Naive thymus-derived CD4-positive, alpha-beta T cell (primary cell): Measurements from ENCODE around the gene COL24A1. TPM values are rescaled to one million over a fixed set of nuclear protein-coding genes. Genes with fewer than 3 reads are reported as not detected.

Experiments
- ATAC-seq: fragments of 150-1000 bp; cut with Tn5 transposase; 2 replicates; pipeline ENCODE4 v1.10.0; 2021; ENCODE audit warnings: mild to moderate bottlenecking, moderate library complexity
- CTCF ChIA-PET: fragments of 350-600 bp; sonication (Branson Sonifier 250); formaldehyde crosslinking; loops from one replicate; lab custom pipeline; 2021; ENCODE audit warnings: antibody characterized with exemption; lab: Charles Lee
- POLR2A ChIA-PET: fragments of 350-600 bp; sonication (Branson Sonifier 250); formaldehyde crosslinking; loops from one replicate; lab custom pipeline; 2021; ENCODE audit warnings: antibody characterized with exemption, inconsistent platforms; lab: Charles Lee
- DNase-seq, 9 donors: peaks; one replicate each; pipeline versions ENCODE4 v3.0.0 to v3.0.0-alpha.2; 2020 to 2022; ENCODE audit warnings: mixed read lengths in 1 of 9
- H3K27ac ChIP-seq: one replicate; pipeline ENCODE4 v1.7.0; 2013; ENCODE audit warnings: mild to moderate bottlenecking, low read depth, low read length, moderate library complexity
- H3K27me3 ChIP-seq, 2 donors: one replicate each; pipeline ENCODE4 v1.7.0; 2013; ENCODE audit warnings: low read length in 2 of 2, mild to moderate bottlenecking in 2 of 2, moderate library complexity in 2 of 2; ENCODE audit not compliant: control insufficient read depth in 2 of 2, insufficient read depth in 2 of 2
- H3K36me3 ChIP-seq, 3 experiments: 1 replicate in 2 of 3; 2 replicates in 1 of 3; pipeline ENCODE4 v1.7.0; 2013; ENCODE audit warnings: low read length in 3 of 3, mild to moderate bottlenecking in 3 of 3, moderate library complexity in 1 of 3; ENCODE audit not compliant: insufficient read depth in 3 of 3, control insufficient read depth in 2 of 3
- H3K4me1 ChIP-seq, 2 donors: one replicate each; pipeline ENCODE4 v1.7.0; 2013; ENCODE audit warnings: low read length in 2 of 2, mild to moderate bottlenecking in 2 of 2, moderate library complexity in 1 of 2; ENCODE audit not compliant: control insufficient read depth in 2 of 2, insufficient read depth in 2 of 2
- H3K4me3 ChIP-seq: 2 replicates; pipeline ENCODE4 v1.7.0; 2013; ENCODE audit warnings: mild to moderate bottlenecking, low read length
- H3K9me3 ChIP-seq, 3 experiments: 1 replicate in 2 of 3; 2 replicates in 1 of 3; pipeline ENCODE4 v1.7.0; 2013; ENCODE audit warnings: low read length in 3 of 3; ENCODE audit not compliant: control insufficient read depth in 2 of 3
- H3K27ac Mint-ChIP-seq, 9 donors: one replicate each; pipeline ENCODE4 v1.8.0; 2020 to 2022; ENCODE audit warnings: mixed read lengths in 9 of 9, mild to moderate bottlenecking in 8 of 9, moderate library complexity in 5 of 9, inconsistent platforms in 2 of 9
- H3K27me3 Mint-ChIP-seq, 5 donors: one replicate each; pipeline ENCODE4 v1.8.0; 2021 to 2022; ENCODE audit warnings: mixed read lengths in 5 of 5, mild to moderate bottlenecking in 1 of 5
- H3K36me3 Mint-ChIP-seq, 5 donors: one replicate each; pipeline ENCODE4 v1.8.0; 2020 to 2022; ENCODE audit warnings: mixed read lengths in 5 of 5, mild to moderate bottlenecking in 3 of 5, inconsistent platforms in 1 of 5
- H3K4me1 Mint-ChIP-seq, 7 donors: one replicate each; pipeline ENCODE4 v1.8.0; 2020 to 2022; ENCODE audit warnings: mixed read lengths in 7 of 7, mild to moderate bottlenecking in 3 of 7, inconsistent platforms in 1 of 7
- H3K4me3 Mint-ChIP-seq, 10 donors: one replicate each; pipeline ENCODE4 v1.8.0; 2020 to 2022; ENCODE audit warnings: mild to moderate bottlenecking in 10 of 10, mixed read lengths in 10 of 10, moderate library complexity in 6 of 10, inconsistent platforms in 2 of 10
- H3K9me3 Mint-ChIP-seq, 11 donors: one replicate each; pipeline ENCODE4 v1.8.0; 2020 to 2022; ENCODE audit warnings: mixed read lengths in 11 of 11, mild to moderate bottlenecking in 4 of 11, inconsistent platforms in 1 of 11, moderate library complexity in 1 of 11
- intact Hi-C, 2 donors: fragments of 100-400 bp; cut with micrococcal nuclease; formaldehyde crosslinking; loops; one replicate each; pipeline ENCODE4 v1.15.1; 2023
- polyA plus RNA-seq, 2 donors: library from polyadenylated mRNA; unstranded; fragments of 300-500 nt; fragmentation: Illumina TruSeq; gene quantifications; one replicate each; pipeline ENCODE4 v1.2.3, GENCODE V29; 2021
- total RNA-seq, 6 experiments: library from RNA in 5 of 6; stranded (reverse) in 5 of 6; gene quantifications; 1 replicate in 5 of 6; 2 replicates in 1 of 6; pipeline ENCODE4 v1.2.3 and lab custom pipeline; 2021 to 2026

The COL24A1 gene
- total and polyA plus RNA-seq, 7 experiments from 2014 or later, result 0.40 to 1.5 TPM; not detected in 5

DNA sequence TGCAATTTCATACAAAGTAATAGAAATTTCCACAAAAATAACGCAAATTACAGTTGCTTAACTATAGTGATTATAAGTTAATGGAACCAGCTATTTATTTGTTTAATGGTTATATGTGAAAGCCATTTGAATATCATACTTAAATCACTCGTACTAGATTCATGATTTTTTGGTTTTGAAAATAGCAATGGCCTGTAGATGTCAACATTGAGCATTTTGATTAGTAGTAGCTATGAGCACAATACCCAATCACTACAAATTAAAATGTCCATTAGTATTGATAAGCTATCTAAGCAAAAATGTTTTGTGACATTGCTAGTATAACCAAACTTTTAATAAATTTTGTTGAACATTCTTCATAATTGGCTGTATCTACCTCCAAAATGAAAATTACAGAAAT, 10.0 kb downstream of the COL24A1 start:
- no peak overlapping the region for H3K27ac Mint-ChIP-seq
- ATAC-seq, result no peak
- H3K4me1 Mint-ChIP-seq, result no peaks in the 10 kb centered on the region
- CTCF ChIA-PET, result no interaction called here
- H3K4me3 Mint-ChIP-seq, result no peak overlapping the region
- DNase-seq, result no peak
- no peaks in the 10 kb centered on the region for H3K9me3 ChIP-seq
- POLR2A ChIA-PET, result interaction anchor here (1.2 kb wide), 1 partner anchor 40 kb away, joined by 3 read pairs; no protein-coding TSS in a partner anchor
- no peaks in the 10 kb centered on the region for H3K4me1 ChIP-seq
- no peaks in the 10 kb centered on the region for H3K27me3 ChIP-seq
- H3K36me3 Mint-ChIP-seq, result no peaks in the 10 kb centered on the region
- H3K9me3 Mint-ChIP-seq, result peaks cover 0 to 1% (median 0%) of the 10 kb centered on the region in 11 donors
- no peaks in the 10 kb centered on the region for H3K36me3 ChIP-seq
- H3K27ac ChIP-seq, result no peak overlapping the region
- H3K27me3 Mint-ChIP-seq, result peaks cover 0 to 6% (median 2%) of the 10 kb centered on the region in 5 donors
- H3K4me3 ChIP-seq, result no peak overlapping the region
- intact Hi-C loops, result no loop called here

DNA sequence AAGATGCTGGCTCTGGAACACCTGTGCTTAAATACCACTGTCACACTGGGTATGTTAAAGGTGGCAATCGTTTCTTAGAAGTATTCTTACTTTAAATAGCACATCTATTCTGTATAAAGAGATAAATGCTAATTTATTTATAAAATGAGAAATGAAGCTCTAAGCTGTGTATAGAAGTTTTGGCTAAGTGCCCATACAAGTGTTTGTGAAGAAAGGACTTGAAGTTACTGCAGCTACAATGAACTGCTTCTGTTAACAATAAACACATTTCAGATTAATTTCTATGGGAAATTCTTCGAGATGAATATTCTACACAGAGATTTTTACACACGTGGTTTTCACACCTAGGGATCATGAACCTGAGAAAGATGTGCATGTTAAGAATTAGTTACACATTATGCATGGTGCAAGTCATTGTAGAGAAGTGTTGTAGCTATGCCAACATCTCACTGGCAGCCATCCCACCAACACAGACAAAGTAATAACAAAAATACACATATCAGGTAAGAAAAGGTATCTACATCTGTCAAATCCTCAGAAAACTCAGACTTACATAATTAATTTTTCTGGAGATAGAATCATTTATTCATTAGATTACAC, 16.2 kb downstream of the COL24A1 start:
- no peaks in the 10 kb centered on the region for H3K4me1 ChIP-seq
- DNase-seq (no peak), ATAC-seq (no peak)
- no peaks in the 10 kb centered on the region for H3K27me3 ChIP-seq
- Mint-ChIP-seq H3K27ac (no peak overlapping the region), H3K27me3 (peaks cover 0 to 7% (median 2%) of the 10 kb centered on the region in 5 donors), H3K36me3 (no peaks in the 10 kb centered on the region), H3K9me3 (peaks cover 0 to 6% (median 0%) of the 10 kb centered on the region in 11 donors), H3K4me3 (no peak overlapping the region), H3K4me1 (peaks cover 0 to 1% (median 0%) of the 10 kb centered on the region in 7 donors)
- ChIA-PET POLR2A (no interaction called here), CTCF (no interaction called here)
- intact Hi-C loops, result no loop called here
- H3K36me3 ChIP-seq, result no peaks in the 10 kb centered on the region
- no peak overlapping the region for H3K27ac ChIP-seq
- no peak overlapping the region for H3K4me3 ChIP-seq
- H3K9me3 ChIP-seq, result no peaks in the 10 kb centered on the region

DNA sequence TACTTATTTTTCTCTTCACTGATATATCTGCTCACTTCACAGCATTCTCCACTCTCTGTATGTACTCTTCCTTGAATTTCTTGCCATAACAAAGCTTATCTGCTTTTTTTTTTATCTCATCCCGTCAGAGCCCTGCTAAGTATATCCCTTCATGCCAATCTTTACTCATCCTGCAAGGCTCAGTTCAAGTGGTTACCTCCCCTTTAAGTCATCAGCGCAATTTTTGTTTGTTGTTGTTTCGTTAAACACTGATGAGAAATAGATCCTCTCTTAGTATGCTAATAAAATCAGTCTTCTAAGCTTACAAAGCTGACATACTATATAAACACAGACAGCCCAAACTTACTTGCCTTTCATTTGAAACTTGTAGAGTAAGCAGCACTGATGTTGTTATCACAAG, 17.8 kb downstream of the COL24A1 start:
- ChIA-PET POLR2A (no interaction called here), CTCF (no interaction called here)
- ATAC-seq (no peak), DNase-seq (no peak)
- Histone ChIP-seq H3K4me1 (no peaks in the 10 kb centered on the region), H3K36me3 (no peaks in the 10 kb centered on the region), H3K27me3 (no peaks in the 10 kb centered on the region), H3K27ac (no peak overlapping the region), H3K9me3 (no peaks in the 10 kb centered on the region), H3K4me3 (no peak overlapping the region)
- no peaks in the 10 kb centered on the region for H3K36me3 Mint-ChIP-seq
- no peak overlapping the region for H3K4me3 Mint-ChIP-seq
- intact Hi-C loops, result no loop called here
- H3K4me1 Mint-ChIP-seq, result peaks cover 0 to 1% (median 0%) of the 10 kb centered on the region in 7 donors
- no peak overlapping the region for H3K27ac Mint-ChIP-seq
- H3K9me3 Mint-ChIP-seq, result peaks cover 0 to 7% (median 0%) of the 10 kb centered on the region in 11 donors
- H3K27me3 Mint-ChIP-seq, result peaks cover 0 to 7% (median 2%) of the 10 kb centered on the region in 5 donors

- ATAC-seq (peak; percentile 83), DNase-seq (no peak)
- H3K9me3 Mint-ChIP-seq, result peaks cover 0 to 7% (median 0%) of the 10 kb centered on the region in 11 donors
- H3K36me3 ChIP-seq, result no peaks in the 10 kb centered on the region
- intact Hi-C loops, result no loop called here
- H3K27ac ChIP-seq, result no peak overlapping the region
- ChIA-PET POLR2A (no interaction called here), CTCF (no interaction called here)
- no peak overlapping the region for H3K4me3 ChIP-seq
- H3K4me1 ChIP-seq, result no peaks in the 10 kb centered on the region
- no peak overlapping the region for H3K4me3 Mint-ChIP-seq
- no peak overlapping the region for H3K27ac Mint-ChIP-seq
- H3K4me1 Mint-ChIP-seq, result peaks cover 0 to 1% (median 0%) of the 10 kb centered on the region in 7 donors
- H3K27me3 ChIP-seq, result no peaks in the 10 kb centered on the region
- peaks cover 0 to 7% (median 2%) of the 10 kb centered on the region in 5 donors for H3K27me3 Mint-ChIP-seq
- H3K9me3 ChIP-seq, result no peaks in the 10 kb centered on the region
- no peaks in the 10 kb centered on the region for H3K36me3 Mint-ChIP-seq
Observed at GRCh38 chr1:86137436-86137835, 19.1 kb downstream of the COL24A1 start.

GRCh38 chr1:86119214-86119764, 37.3 kb downstream of the COL24A1 start:
- ChIA-PET POLR2A (interaction anchor here (0.6 to 0.7 kb wide), 2 partner anchors 341 to 504 kb away, joined by 3 read pairs; no protein-coding TSS in a partner anchor), CTCF (no interaction called here)
- H3K9me3 Mint-ChIP-seq, result peaks cover 0 to 12% (median 0%) of the 10 kb centered on the region in 11 donors
- H3K4me3 Mint-ChIP-seq, result peak overlapping the region in 1 of 10 donors; percentile 33
- DNase-seq, result no peak
- peaks cover 0 to 8% (median 0%) of the 10 kb centered on the region in 7 donors for H3K4me1 Mint-ChIP-seq
- no peaks in the 10 kb centered on the region for H3K36me3 Mint-ChIP-seq
- H3K27me3 Mint-ChIP-seq, result no peaks in the 10 kb centered on the region
- H3K4me3 ChIP-seq, result no peak overlapping the region
- no peaks in the 10 kb centered on the region for H3K36me3 ChIP-seq
- peak overlapping the region in 1 of 9 donors; percentile 63 for H3K27ac Mint-ChIP-seq
- intact Hi-C loops, result no loop called here
- H3K9me3 ChIP-seq, result no peaks in the 10 kb centered on the region
- no peak for ATAC-seq
- no peaks in the 10 kb centered on the region for H3K4me1 ChIP-seq
- H3K27me3 ChIP-seq, result no peaks in the 10 kb centered on the region
- H3K27ac ChIP-seq, result no peak overlapping the region

DNA sequence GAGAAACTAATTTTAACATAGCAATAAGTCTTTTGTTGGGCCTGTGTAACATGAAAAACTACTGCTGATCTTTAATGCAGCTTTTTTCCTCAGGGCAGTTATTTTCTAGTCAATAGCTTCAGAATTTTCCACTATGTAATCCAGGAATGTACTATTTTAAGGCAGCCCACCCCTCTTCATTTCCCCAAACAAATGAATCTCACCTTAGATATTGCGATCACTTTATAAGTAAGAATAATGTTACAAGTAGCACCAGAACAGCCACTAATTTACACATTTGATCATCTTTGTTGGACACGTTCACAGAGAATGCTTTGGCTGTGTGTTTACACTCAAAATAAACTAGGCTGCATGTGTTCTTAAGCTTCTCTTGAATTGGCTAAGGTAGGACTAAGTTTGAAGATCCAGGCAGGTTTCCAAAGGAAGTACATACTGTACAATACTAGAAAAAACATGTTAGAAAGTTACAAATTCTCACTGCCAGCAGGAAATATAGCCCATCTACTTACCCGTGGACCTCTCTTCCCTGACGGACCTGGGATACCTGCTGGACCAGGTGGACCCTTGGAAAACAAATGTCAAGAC, 41.7 kb downstream of the COL24A1 start:
- no peaks in the 10 kb centered on the region for H3K36me3 Mint-ChIP-seq
- Histone ChIP-seq H3K9me3 (no peaks in the 10 kb centered on the region), H3K27me3 (no peaks in the 10 kb centered on the region), H3K4me1 (no peaks in the 10 kb centered on the region), H3K4me3 (no peak overlapping the region), H3K36me3 (no peaks in the 10 kb centered on the region), H3K27ac (no peak overlapping the region)
- ATAC-seq (no peak), DNase-seq (no peak)
- peaks cover 0 to 12% (median 0%) of the 10 kb centered on the region in 11 donors for H3K9me3 Mint-ChIP-seq
- H3K4me3 Mint-ChIP-seq, result no peak overlapping the region
- intact Hi-C loops, result no loop called here
- CTCF ChIA-PET, result no interaction called here
- H3K27ac Mint-ChIP-seq, result no peak overlapping the region
- no peaks in the 10 kb centered on the region for H3K27me3 Mint-ChIP-seq
- POLR2A ChIA-PET, result no interaction called here
- peaks cover 0 to 8% (median 0%) of the 10 kb centered on the region in 7 donors for H3K4me1 Mint-ChIP-seq
